Karpas-422 (cell line): ENCODE measurements around the gene DRD2. TPM values are rescaled to one million over a fixed set of nuclear protein-coding genes. Genes with fewer than 3 reads are reported as not detected.

ENCODE experiments used
- DNase-seq: peaks from one replicate; pipeline ENCODE4 v3.0.0-alpha.2; 2015
- H2AFZ ChIP-seq: fragments of 200-600 bp; sonication (generic); 2 replicates; pipeline ENCODE4 v1.6.1; 2014; ENCODE audit warnings: antibody characterized with exemption, low read length, mixed read lengths
- H3K27ac ChIP-seq: fragments of 200-600 bp; sonication (generic); 2 replicates; pipeline ENCODE4 v1.5.1; 2014; ENCODE audit warnings: mild to moderate bottlenecking, low read length, moderate library complexity
- H3K27me3 ChIP-seq: fragments of 200-600 bp; sonication (generic); 2 replicates; pipeline ENCODE4 v1.6.1; 2014; ENCODE audit warnings: low read length, mixed read lengths
- H3K36me3 ChIP-seq: fragments of 200-600 bp; sonication (generic); 2 replicates; pipeline ENCODE4 v1.6.1; 2014; ENCODE audit warnings: low read length, mixed read lengths; ENCODE audit not compliant: insufficient read depth
- H3K4me1 ChIP-seq: fragments of 200-600 bp; sonication (generic); 2 replicates; pipeline ENCODE4 v1.6.1; 2014; ENCODE audit warnings: mild to moderate bottlenecking, low read length, mixed read lengths
- H3K4me2 ChIP-seq: fragments of 200-600 bp; sonication (generic); 2 replicates; pipeline ENCODE4 v1.6.1; 2014; ENCODE audit warnings: low read length, low read depth, mild to moderate bottlenecking; ENCODE audit not compliant: poor library complexity, severe bottlenecking
- H3K4me3 ChIP-seq: fragments of 200-600 bp; sonication (generic); 2 replicates; pipeline ENCODE4 v1.5.1; 2014; ENCODE audit warnings: mild to moderate bottlenecking, antibody characterized with exemption, low read length, mixed read lengths
- H3K79me2 ChIP-seq: fragments of 200-600 bp; sonication (generic); 2 replicates; pipeline ENCODE4 v1.6.1; 2014; ENCODE audit warnings: mild to moderate bottlenecking, low read length, mixed read lengths
- H3K9ac ChIP-seq: fragments of 200-600 bp; sonication (generic); 2 replicates; pipeline ENCODE4 v1.6.0; 2014; ENCODE audit warnings: low read length
- H3K9me2 ChIP-seq: fragments of 200-600 bp; sonication (generic), shearing (Covaris generic); replicated peaks from 2 replicates; pipeline ENCODE4 v1.6.0; 2014; ENCODE audit warnings: mild to moderate bottlenecking, low read length, moderate library complexity; ENCODE audit not compliant: insufficient read depth
- H3K9me3 ChIP-seq: fragments of 300-700, 200-600 bp; sonication (generic); 2 replicates; pipeline ENCODE4 v1.6.1; 2014; ENCODE audit warnings: low read length, mixed read lengths
- H4K20me1 ChIP-seq: fragments of 200-600 bp; sonication (generic); 2 replicates; pipeline ENCODE4 v1.6.1; 2014; ENCODE audit warnings: mild to moderate bottlenecking, antibody characterized with exemption, low read length, low read depth; ENCODE audit not compliant: insufficient read depth
- total RNA-seq: library from RNA; depleted of rRNA; stranded (reverse); fragments of >200 nt; shearing (Covaris generic); gene quantifications from 2 replicates; pipeline ENCODE4 v1.2.3, GENCODE V29; 2014; ENCODE audit warnings: low replicate concordance

Gene DRD2
- total RNA-seq, 1 experiment from 2014 or later = not detected

- H3K4me1 ChIP-seq = no peaks in the 10 kb centered on the region
- no peaks in the 10 kb centered on the region for H3K9me3 ChIP-seq
- H3K9ac ChIP-seq = no peak overlapping the region
- H3K9me2 ChIP-seq = no peaks in the 10 kb centered on the region
- no peak overlapping the region for H3K4me2 ChIP-seq
- no peak overlapping the region for H2AFZ ChIP-seq
- H3K4me3 ChIP-seq = no peak overlapping the region
- no peak overlapping the region for H3K27ac ChIP-seq
- DNase-seq = no peak
- no peaks in the 10 kb centered on the region for H3K36me3 ChIP-seq
- no peaks in the 10 kb centered on the region for H3K79me2 ChIP-seq
- no peaks in the 10 kb centered on the region for H4K20me1 ChIP-seq
- H3K27me3 ChIP-seq = no peaks in the 10 kb centered on the region
Observed at GRCh38 chr11:113426686-113427085, 48.5 kb downstream of the DRD2 start.

GRCh38 chr11:113420808-113421207, 54.4 kb downstream of the DRD2 start:
- no peak overlapping the region for H2AFZ ChIP-seq
- H3K79me2 ChIP-seq = no peaks in the 10 kb centered on the region
- no peak for DNase-seq

DNA sequence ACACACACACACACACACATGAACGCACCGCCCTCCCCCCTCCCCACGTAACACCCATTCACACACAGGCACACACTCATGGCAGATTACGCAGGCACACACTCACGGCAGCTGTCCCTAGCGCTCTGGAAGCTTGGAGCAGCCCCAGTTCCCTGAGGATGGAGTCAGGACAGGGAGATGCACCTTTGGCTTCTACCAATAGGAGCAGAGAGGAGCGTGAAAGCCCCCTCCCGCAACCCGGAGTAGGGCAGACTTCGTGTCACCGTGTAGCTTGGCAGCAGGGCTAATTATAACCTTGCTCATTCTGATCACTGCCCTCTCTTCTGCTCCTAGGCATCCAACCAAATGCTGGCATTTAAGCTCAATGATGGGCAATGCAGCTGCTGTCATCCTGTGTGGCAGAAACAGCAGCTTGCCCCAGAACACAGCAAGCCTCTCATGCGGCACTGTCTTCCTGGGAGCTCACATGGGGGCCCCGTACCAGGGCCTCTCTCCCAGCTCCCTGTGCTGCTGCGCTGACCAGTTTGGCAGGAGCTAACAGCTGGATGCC, 55.7 kb downstream of the DRD2 start:
- Histone ChIP-seq H3K9ac (no peak overlapping the region), H3K27ac (no peak overlapping the region), H3K36me3 (no peaks in the 10 kb centered on the region), H3K4me3 (no peak overlapping the region), H4K20me1 (no peaks in the 10 kb centered on the region), H3K27me3 (no peaks in the 10 kb centered on the region), H3K79me2 (no peaks in the 10 kb centered on the region), H3K4me2 (no peak overlapping the region), H3K4me1 (no peaks in the 10 kb centered on the region), H3K9me2 (no peaks in the 10 kb centered on the region), H2AFZ (no peak overlapping the region), H3K9me3 (no peaks in the 10 kb centered on the region)
- DNase-seq = no peak

More at GRCh38 chr11:113420808-113421207, 54.4 kb downstream of the DRD2 start:
- H3K36me3 ChIP-seq = no peaks in the 10 kb centered on the region
- H3K9ac ChIP-seq = no peak overlapping the region
- no peaks in the 10 kb centered on the region for H3K4me1 ChIP-seq
- H3K27ac ChIP-seq = no peak overlapping the region
- no peak overlapping the region for H3K4me2 ChIP-seq
- no peaks in the 10 kb centered on the region for H3K27me3 ChIP-seq
- H3K9me3 ChIP-seq = no peaks in the 10 kb centered on the region
- no peaks in the 10 kb centered on the region for H4K20me1 ChIP-seq
- no peak overlapping the region for H3K4me3 ChIP-seq
- no peaks in the 10 kb centered on the region for H3K9me2 ChIP-seq

DNA sequence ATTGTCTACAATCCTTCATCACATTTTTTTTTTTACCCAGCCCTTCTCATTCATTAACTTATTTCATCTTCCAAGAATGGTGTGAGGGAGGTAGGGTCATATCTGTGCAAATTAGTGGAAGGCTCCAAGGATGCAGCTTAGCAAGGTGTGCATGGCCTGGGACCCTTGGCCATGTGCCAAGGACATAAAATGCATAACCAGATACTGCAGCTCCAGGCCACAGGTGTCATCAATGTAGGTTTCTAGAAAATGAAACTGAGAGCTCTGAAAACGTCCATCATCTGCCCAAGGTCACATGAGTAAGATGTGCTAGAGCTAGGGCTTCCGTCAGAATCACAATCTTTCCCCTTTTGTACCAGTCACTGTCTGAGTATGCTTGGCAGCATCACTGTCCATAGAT, 57.8 kb downstream of the DRD2 start:
- no peaks in the 10 kb centered on the region for H3K9me2 ChIP-seq
- DNase-seq = no peak
- no peaks in the 10 kb centered on the region for H3K4me1 ChIP-seq
- no peak overlapping the region for H3K9ac ChIP-seq
- no peak overlapping the region for H3K4me2 ChIP-seq
- no peaks in the 10 kb centered on the region for H3K27me3 ChIP-seq
- no peaks in the 10 kb centered on the region for H3K9me3 ChIP-seq
- H4K20me1 ChIP-seq = no peaks in the 10 kb centered on the region
- no peaks in the 10 kb centered on the region for H3K79me2 ChIP-seq
- no peak overlapping the region for H3K27ac ChIP-seq
- H3K36me3 ChIP-seq = no peaks in the 10 kb centered on the region
- H2AFZ ChIP-seq = no peak overlapping the region
- no peak overlapping the region for H3K4me3 ChIP-seq

- no peaks in the 10 kb centered on the region for H3K36me3 ChIP-seq
- H3K9me3 ChIP-seq = no peaks in the 10 kb centered on the region
- H2AFZ ChIP-seq = no peak overlapping the region
- H4K20me1 ChIP-seq = no peaks in the 10 kb centered on the region
- H3K4me1 ChIP-seq = no peaks in the 10 kb centered on the region
- no peaks in the 10 kb centered on the region for H3K79me2 ChIP-seq
- no peak overlapping the region for H3K27ac ChIP-seq
- no peaks in the 10 kb centered on the region for H3K27me3 ChIP-seq
- DNase-seq = no peak
- no peak overlapping the region for H3K9ac ChIP-seq
- no peak overlapping the region for H3K4me2 ChIP-seq
- H3K9me2 ChIP-seq = no peaks in the 10 kb centered on the region
- H3K4me3 ChIP-seq = no peak overlapping the region
Observed at GRCh38 chr11:113415343-113415742, 59.9 kb downstream of the DRD2 start.

- H3K36me3 ChIP-seq = no peaks in the 10 kb centered on the region
- H3K27ac ChIP-seq = no peak overlapping the region
- H3K79me2 ChIP-seq = no peaks in the 10 kb centered on the region
- H3K9me3 ChIP-seq = no peaks in the 10 kb centered on the region
- H4K20me1 ChIP-seq = no peaks in the 10 kb centered on the region
- no peak for DNase-seq
- H3K4me2 ChIP-seq = no peak overlapping the region
- no peak overlapping the region for H2AFZ ChIP-seq
- peaks cover 5% of the 10 kb centered on the region; the same call in 1 of the 2 replicates for H3K4me1 ChIP-seq
- H3K9ac ChIP-seq = no peak overlapping the region
- H3K27me3 ChIP-seq = no peaks in the 10 kb centered on the region
- no peaks in the 10 kb centered on the region for H3K9me2 ChIP-seq
- H3K4me3 ChIP-seq = no peak overlapping the region
Observed at GRCh38 chr11:113412675-113413074, 62.5 kb downstream of the DRD2 start.

- H3K27ac ChIP-seq = no peak overlapping the region
- no peaks in the 10 kb centered on the region for H3K79me2 ChIP-seq
- no peaks in the 10 kb centered on the region for H4K20me1 ChIP-seq
- no peak overlapping the region for H3K4me2 ChIP-seq
- H3K27me3 ChIP-seq = no peaks in the 10 kb centered on the region
- no peaks in the 10 kb centered on the region for H3K9me3 ChIP-seq
- H3K4me1 ChIP-seq = peaks cover 5% of the 10 kb centered on the region; the same call in 1 of the 2 replicates
- no peak for DNase-seq
- H3K4me3 ChIP-seq = no peak overlapping the region
- no peaks in the 10 kb centered on the region for H3K9me2 ChIP-seq
- no peaks in the 10 kb centered on the region for H3K36me3 ChIP-seq
- no peak overlapping the region for H2AFZ ChIP-seq
- H3K9ac ChIP-seq = no peak overlapping the region
Observed at GRCh38 chr11:113411536-113411935, 63.7 kb downstream of the DRD2 start.

DNA sequence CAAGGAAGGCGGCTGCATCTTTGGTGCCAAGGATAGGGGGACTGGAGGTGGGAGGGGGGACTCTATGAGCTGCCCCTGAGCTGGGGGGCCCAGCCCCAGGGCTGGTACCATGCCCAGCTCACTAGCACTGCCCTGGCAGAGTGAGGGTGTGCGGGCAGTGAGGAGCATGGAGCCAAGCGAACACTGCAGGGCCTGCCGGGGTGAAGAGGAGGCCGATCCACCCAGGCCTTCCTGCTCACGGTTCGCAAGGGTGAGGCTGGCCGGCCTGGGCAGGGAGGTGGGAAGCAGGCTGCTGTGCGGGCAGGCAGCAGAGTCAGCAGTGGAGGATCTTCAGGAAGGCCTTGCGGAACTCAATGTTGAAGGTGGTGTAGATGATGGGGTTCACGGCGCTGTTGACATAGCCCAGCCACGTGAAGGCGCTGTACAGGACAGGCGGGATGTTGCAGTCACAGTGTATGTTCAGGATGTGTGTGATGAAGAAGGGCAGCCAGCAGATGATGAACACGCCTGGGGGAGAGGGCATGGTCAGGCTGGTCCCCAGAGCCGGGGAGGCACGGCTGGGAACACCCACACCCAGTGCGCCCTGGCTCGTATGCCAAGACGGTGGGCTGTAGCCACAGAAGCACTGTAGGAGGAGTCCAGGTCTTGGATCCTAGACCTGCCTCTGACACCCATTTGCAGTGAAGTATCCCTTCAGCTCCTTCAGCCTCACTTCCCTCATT, 64.6 kb downstream of the DRD2 start:
- H3K36me3 ChIP-seq = no peaks in the 10 kb centered on the region
- peaks cover 5% of the 10 kb centered on the region; the same call in 1 of the 2 replicates for H3K4me1 ChIP-seq
- H3K4me3 ChIP-seq = no peak overlapping the region
- H4K20me1 ChIP-seq = no peaks in the 10 kb centered on the region
- H3K9me3 ChIP-seq = no peaks in the 10 kb centered on the region
- H3K4me2 ChIP-seq = no peak overlapping the region
- no peaks in the 10 kb centered on the region for H3K27me3 ChIP-seq
- no peak overlapping the region for H3K9ac ChIP-seq
- DNase-seq = no peak
- H3K27ac ChIP-seq = no peak overlapping the region
- no peaks in the 10 kb centered on the region for H3K9me2 ChIP-seq
- no peak overlapping the region for H2AFZ ChIP-seq
- H3K79me2 ChIP-seq = no peaks in the 10 kb centered on the region
